OCI-M2 (cell line): ENCODE measurements around the gene GDF2.

ENCODE experiments used
- DNase-seq: peaks from one replicate; lab custom pipeline; 2025; ENCODE audit not compliant: unreplicated experiment; lab: John Stamatoyannopoulos, UW

The GDF2 gene

GRCh38 chr10:47291682-47292081, 30.6 kb upstream of the GDF2 start:
- no peak for DNase-seq

GRCh38 chr10:47294057-47294456, 28.2 kb upstream of the GDF2 start:
- DNase-seq, result no peak

DNA sequence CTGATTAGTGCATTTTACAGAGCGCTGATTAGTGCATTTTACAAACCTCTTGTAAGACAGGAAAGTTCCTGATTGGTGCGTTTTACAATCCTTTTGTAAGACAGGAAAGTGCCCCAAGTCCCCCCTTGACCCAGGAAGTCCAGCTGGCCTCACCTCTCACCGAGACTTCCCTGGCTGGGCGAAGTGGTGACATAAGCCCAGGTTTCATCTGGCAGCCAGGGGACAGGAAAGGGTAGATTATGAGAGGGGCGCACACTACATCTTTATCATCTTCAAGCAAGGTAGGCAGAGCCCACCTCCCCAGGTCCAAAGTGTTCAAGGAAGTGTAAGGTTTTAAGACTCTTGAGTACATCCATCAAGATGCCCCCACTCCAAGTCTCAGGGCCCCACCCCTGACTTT, 27.8 kb upstream of the GDF2 start:
- no peak for DNase-seq

DNA sequence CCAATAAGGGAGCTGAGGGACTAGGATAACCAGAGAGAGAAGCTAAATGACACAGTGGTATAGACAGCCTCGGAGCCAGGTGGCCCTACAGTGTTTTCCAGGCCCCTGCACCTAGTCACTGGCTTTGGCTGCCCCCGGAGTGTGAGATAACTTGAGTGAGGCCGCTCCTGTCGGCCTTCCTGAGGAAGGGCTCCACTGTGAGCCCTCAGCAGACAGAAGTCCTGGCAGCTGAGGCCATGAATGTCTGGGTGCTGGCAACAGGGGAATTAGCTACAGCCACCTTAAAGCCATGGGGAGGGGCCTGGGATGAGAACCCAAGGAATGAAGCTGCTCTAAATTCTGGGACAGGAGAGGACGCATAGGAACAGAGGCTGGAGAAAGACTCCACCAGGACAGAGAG, 26.8 kb upstream of the GDF2 start:
- DNase-seq, result no peak

DNA sequence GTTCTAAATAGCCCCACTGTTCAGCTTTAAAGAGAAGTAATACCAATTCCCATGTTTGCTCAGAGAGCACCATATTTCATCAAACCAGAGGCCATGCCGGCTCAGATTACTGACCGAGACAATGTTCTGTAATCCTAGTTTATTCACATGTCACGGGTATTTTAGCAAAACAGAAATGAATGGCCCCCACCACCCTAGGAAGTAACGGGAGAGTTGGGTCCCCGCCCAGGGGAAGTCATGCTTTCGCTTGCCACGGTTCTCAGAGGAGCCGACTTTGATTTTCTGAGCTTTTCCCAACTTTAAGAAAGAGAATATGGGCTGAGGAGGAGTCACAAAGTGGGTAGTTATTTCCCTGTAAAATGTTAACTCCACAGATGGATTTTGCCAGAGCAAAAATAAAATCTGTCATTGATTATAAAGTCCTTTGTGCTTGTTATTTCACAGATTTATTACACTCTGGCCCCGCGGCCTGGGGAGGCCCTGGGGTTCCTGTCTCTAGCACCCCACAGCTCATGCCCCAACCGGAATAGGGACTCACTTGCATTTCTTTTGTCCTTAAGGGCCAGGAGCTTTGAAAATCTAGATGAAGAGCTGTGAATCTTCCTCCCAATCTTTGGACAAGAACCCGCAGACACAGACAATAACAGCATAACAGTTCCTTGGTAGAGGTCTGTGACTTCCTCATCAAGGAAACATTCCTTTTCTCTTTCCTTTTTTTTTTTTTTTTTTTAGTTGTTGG, 25.9 kb upstream of the GDF2 start:
- no peak for DNase-seq

- DNase-seq, result no peak
Measured at GRCh38 chr10:47296941-47297340, 25.3 kb upstream of the GDF2 start.

DNA sequence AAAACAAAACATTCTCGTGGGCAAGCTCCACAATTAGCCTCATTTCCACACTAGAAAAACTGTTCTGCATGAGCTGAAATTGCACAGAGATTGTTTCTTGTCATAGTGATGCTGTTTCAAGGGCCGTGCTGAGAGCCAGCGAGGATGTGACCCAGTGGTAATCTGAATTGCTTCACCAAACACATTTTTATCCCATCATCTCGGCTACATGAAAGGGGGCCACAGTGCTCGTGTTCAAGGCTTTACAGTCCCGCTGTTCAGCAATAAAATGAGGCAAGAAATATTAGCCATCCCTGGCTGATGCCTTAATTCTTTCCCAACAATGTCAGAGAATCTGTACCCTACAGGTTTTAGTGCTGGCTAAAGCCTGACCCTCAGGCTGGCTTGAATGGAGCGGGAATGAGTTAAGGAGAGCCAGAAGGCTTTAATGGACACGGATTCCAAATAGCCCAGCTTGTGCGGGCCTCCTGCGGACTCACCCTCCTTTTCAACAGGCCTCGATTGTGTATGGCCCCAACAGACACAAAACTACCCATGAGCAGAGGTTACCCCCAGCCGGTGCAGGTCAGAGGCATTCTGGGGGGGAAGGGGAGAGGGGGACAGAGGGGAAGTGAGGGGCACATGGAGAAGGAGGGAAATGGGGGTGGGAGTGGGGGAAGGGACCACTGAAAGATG, 24.3 kb upstream of the GDF2 start:
- no peak for DNase-seq

GRCh38 chr10:47298715-47299114, 23.5 kb upstream of the GDF2 start:
- DNase-seq, result no peak

DNA sequence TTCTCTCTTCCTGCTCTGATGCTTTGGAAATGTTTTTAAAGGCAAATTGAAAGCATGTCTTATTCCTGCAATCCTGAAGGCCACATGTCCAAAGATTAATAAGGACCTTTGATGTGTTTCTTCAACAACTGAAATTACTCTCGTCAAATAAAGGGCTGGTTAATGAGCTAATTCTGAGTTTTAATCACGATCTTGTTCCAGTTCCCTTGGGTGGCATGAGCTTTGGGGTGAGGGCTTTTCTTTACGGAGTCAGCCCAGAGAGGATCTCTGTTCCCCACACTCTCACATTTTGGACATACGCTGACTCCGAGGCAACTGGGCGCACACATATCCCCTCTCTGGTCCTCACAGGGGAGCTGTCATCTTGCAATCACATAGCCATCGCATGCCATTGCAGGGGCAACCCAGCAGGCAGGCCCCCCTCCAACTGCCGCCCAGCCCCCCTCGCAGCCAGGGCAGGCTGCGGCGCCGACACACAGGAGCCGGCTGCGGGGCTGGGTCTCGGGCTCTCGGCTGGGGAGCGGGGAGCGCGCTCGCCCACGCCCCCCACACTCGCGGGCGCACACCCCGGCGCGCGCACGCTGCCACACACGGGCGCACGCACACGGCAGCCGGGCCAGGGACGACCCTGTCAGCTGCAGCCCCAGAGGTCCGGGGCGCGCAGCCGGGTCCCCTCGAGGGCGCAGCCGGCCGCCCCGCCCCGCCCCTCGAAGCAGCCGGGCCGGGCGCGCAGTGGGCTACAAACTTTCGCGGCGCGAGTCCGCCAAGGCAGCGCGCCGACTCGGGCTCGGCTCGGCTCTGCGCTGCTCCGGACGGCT, 22.4 kb upstream of the GDF2 start, which contains the start of gene GDF10:
Gene GDF10, plus strand, starts transcription at position 587 of the 818 bp plus-strand sequence. CDS start 455 bp downstream, outside the sequence.
- no peak for DNase-seq

DNA sequence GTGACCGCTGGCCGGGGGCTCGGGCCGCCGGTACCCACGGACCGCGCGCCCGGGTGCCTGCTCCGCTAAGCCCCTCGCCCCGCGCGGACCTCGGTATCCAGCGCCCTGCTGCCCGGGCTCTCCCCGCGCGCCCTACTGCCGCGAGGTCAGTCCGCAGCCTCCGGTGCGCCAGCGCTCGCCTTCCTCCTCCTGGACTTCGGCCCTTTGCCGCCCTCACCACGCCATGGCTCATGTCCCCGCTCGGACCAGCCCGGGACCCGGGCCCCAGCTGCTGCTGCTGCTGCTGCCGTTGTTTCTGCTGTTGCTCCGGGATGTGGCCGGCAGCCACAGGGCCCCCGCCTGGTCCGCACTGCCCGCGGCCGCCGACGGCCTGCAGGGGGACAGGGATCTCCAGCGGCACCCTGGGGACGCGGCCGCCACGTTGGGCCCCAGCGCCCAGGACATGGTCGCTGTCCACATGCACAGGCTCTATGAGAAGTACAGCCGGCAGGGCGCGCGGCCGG, 21.8 kb upstream of the GDF2 start:
- no peak for DNase-seq

GRCh38 chr10:47301833-47302232, 20.4 kb upstream of the GDF2 start:
- DNase-seq, result no peak

GRCh38 chr10:47303105-47303504, 19.1 kb upstream of the GDF2 start:
- DNase-seq, result no peak

DNA sequence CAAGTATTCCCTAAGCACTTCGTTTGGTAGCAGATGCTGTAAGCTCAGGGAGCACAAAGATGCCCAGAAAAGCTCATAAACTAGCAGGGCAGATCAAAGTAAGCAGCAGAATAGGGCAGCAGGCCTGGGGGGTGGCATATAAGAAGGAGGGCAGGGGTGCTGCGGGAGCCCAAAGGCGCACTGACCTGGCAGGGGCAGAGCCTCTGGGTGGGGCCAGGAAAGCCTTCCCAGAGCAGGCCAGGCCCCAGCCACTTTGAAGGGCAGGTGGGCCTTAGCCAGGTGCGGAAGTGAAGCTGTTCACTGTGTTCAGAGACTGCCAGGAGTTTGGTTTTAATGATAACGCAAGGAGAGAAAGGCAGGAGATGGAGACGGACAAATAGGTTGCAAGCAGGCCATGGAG, 18.4 kb upstream of the GDF2 start:
- DNase-seq, result no peak

DNA sequence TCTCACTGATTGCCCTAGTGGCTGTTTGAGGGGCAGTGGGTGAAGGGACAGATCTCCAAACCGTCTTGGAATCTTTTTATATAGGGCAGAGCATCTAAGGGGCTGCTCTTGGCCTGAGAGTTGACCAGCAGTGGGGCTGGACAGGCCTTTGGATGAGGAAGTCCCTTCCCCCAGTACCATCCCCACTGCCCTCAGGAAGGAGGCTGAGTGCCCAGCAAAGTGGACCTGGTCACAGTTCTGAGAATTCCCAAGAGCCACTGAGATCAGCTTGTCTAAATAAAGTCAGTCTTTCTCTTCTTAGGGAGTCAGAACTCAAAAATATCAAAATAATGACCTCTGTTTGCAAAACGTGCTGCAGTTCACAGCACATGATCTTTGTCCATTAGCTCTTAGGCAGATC, 16.7 kb upstream of the GDF2 start:
- no peak for DNase-seq

DNA sequence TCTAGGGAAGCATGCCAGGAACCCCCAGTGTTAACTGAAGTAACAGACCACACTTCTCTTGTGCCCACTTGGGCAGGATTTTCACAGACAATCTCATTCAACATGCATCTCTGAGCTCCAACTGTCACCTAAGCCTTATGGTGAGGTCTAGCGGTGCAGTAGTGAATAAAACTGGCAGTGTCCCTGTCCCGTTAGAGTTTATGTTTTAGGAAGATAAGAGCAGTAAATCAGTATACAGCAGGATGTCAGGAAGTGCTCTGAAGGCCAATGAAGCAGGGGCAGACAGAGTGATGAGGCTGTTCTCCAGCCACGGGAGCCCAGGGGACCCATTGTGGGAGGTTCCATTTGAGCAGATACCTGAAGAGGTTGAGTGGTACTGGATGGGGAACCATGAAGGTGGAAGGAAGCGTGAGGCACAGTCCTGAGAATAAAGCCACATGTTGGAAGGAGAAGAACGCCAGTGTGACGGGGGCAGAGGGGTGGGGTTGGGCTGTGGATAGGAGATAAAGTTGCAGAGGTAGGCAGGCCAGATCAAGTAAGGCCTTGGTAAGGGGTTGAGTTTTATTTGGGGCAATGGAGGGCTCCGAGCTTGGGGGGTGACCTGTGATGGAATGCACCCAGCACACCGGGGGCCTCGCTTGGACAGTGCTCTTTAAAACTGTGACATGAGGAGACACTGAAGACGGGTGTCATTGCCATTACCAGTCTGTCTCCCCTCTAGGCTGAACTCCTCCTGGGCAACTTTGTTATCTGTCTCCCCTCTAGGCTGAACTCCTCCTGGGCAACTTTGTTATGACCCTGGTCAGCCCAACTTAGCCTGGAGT, 15.7 kb upstream of the GDF2 start:
- DNase-seq, result no peak

- no peak for DNase-seq
Measured at GRCh38 chr10:47307381-47307780, 14.9 kb upstream of the GDF2 start.

DNA sequence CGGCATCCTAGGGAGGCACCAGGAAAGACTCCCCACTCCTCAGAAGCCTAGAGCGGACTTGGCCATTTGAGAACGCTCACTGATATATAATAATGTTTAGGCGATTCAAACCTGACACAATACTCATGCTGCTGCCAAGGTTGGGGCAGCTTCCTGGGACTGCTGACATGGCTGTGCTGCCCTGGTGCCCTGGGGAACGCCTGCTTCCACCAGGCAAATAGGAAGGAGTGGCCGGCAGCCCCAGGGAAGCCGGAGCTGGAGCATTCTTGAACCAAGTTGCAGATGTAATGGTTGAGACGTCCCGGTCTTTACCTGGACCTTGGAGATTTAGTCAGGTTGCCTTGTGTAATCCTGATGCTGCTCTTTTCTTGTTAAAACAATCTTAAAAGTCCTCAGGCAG, 13.5 kb upstream of the GDF2 start:
- DNase-seq, result no peak

GRCh38 chr10:47309408-47310089, 12.7 kb upstream of the GDF2 start:
- DNase-seq, result no peak

DNA sequence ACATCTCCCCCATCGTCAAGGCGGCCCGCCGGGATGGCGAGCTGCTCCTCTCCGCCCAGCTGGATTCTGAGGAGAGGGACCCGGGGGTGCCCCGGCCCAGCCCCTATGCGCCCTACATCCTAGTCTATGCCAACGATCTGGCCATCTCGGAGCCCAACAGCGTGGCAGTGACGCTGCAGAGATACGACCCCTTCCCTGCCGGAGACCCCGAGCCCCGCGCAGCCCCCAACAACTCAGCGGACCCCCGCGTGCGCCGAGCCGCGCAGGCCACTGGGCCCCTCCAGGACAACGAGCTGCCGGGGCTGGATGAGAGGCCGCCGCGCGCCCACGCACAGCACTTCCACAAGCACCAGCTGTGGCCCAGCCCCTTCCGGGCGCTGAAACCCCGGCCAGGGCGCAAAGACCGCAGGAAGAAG, 12.2 kb upstream of the GDF2 start:
- no peak for DNase-seq
